ENCODE measurements around the gene TM9SF4.

TM9SF4 gene

GRCh38 chr20:32135983-32136515 is 26.5 kb downstream of the TM9SF4 start:
- Histone ChIP-seq H3K36me3 (ENCODE audit: control insufficient read depth, insufficient read depth, low read length) (no peaks in the 10 kb centered on the region), H3K9ac (ENCODE audit: low read length) (no peak overlapping the region), H3K4me1 (ENCODE audit: control insufficient read depth, insufficient read depth, low read length) (no peaks in the 10 kb centered on the region), H3K27me3 (ENCODE audit: control insufficient read depth, insufficient read depth, low read length) (no peaks in the 10 kb centered on the region), H3K4me3 (ENCODE audit: low read length) (no peak overlapping the region), H3K9me3 (ENCODE audit: control insufficient read depth, low read length) (no peaks in the 10 kb centered on the region)

- no peaks in the 10 kb centered on the region for H3K9me3 ChIP-seq (ENCODE audit: control insufficient read depth, low read length)
- peaks cover 14% of the 10 kb centered on the region for H3K36me3 ChIP-seq (ENCODE audit: control insufficient read depth, insufficient read depth, low read length)
- H3K9ac ChIP-seq (ENCODE audit: low read length), result no peak overlapping the region
- H3K27me3 ChIP-seq (ENCODE audit: control insufficient read depth, insufficient read depth, low read length), result no peaks in the 10 kb centered on the region
- no peaks in the 10 kb centered on the region for H3K4me1 ChIP-seq (ENCODE audit: control insufficient read depth, insufficient read depth, low read length)
- H3K4me3 ChIP-seq (ENCODE audit: low read length), result no peak overlapping the region
Observed at GRCh38 chr20:32138921-32139320, 29.4 kb downstream of the TM9SF4 start.

- H3K36me3 ChIP-seq (ENCODE audit: control insufficient read depth, insufficient read depth, low read length), result peaks cover 16% of the 10 kb centered on the region
- H3K4me1 ChIP-seq (ENCODE audit: control insufficient read depth, insufficient read depth, low read length), result no peaks in the 10 kb centered on the region
- no peaks in the 10 kb centered on the region for H3K9me3 ChIP-seq (ENCODE audit: control insufficient read depth, low read length)
- no peak overlapping the region for H3K9ac ChIP-seq (ENCODE audit: low read length)
- H3K27me3 ChIP-seq (ENCODE audit: control insufficient read depth, insufficient read depth, low read length), result no peaks in the 10 kb centered on the region
- no peak overlapping the region for H3K4me3 ChIP-seq (ENCODE audit: low read length)
Observed at GRCh38 chr20:32139947-32140346, 30.4 kb downstream of the TM9SF4 start.

- H3K27me3 ChIP-seq (ENCODE audit: control insufficient read depth, insufficient read depth, low read length), result no peaks in the 10 kb centered on the region
- H3K36me3 ChIP-seq (ENCODE audit: control insufficient read depth, insufficient read depth, low read length), result peaks cover 22% of the 10 kb centered on the region
- no peaks in the 10 kb centered on the region for H3K9me3 ChIP-seq (ENCODE audit: control insufficient read depth, low read length)
Observed at GRCh38 chr20:32140603-32141002, 31.1 kb downstream of the TM9SF4 start.

GRCh38 chr20:32141465-32141980 is 32.0 kb downstream of the TM9SF4 start:
- peaks cover 25% of the 10 kb centered on the region for H3K36me3 ChIP-seq (ENCODE audit: control insufficient read depth, insufficient read depth, low read length)
- no peak overlapping the region for H3K4me3 ChIP-seq (ENCODE audit: low read length)
- no peaks in the 10 kb centered on the region for H3K27me3 ChIP-seq (ENCODE audit: control insufficient read depth, insufficient read depth, low read length)
- no peaks in the 10 kb centered on the region for H3K4me1 ChIP-seq (ENCODE audit: control insufficient read depth, insufficient read depth, low read length)
- no peak overlapping the region for H3K9ac ChIP-seq (ENCODE audit: low read length)
- no peaks in the 10 kb centered on the region for H3K9me3 ChIP-seq (ENCODE audit: control insufficient read depth, low read length)

More at GRCh38 chr20:32140603-32141002, 31.1 kb downstream of the TM9SF4 start:
- no peak overlapping the region for H3K9ac ChIP-seq (ENCODE audit: low read length)
- H3K4me3 ChIP-seq (ENCODE audit: low read length), result no peak overlapping the region
- H3K4me1 ChIP-seq (ENCODE audit: control insufficient read depth, insufficient read depth, low read length), result no peaks in the 10 kb centered on the region

- Histone ChIP-seq H3K4me1 (ENCODE audit: control insufficient read depth, insufficient read depth, low read length) (no peaks in the 10 kb centered on the region), H3K36me3 (ENCODE audit: control insufficient read depth, insufficient read depth, low read length) (peaks cover 25% of the 10 kb centered on the region)
Observed at GRCh38 chr20:32142088-32142487, 32.6 kb downstream of the TM9SF4 start.

GRCh38 chr20:32142991-32143390 is 33.5 kb downstream of the TM9SF4 start:
- no peak overlapping the region for H3K9ac ChIP-seq (ENCODE audit: low read length)
- no peaks in the 10 kb centered on the region for H3K4me1 ChIP-seq (ENCODE audit: control insufficient read depth, insufficient read depth, low read length)
- peaks cover 25% of the 10 kb centered on the region for H3K36me3 ChIP-seq (ENCODE audit: control insufficient read depth, insufficient read depth, low read length)
- no peaks in the 10 kb centered on the region for H3K27me3 ChIP-seq (ENCODE audit: control insufficient read depth, insufficient read depth, low read length)
- H3K4me3 ChIP-seq (ENCODE audit: low read length), result no peak overlapping the region
- no peaks in the 10 kb centered on the region for H3K9me3 ChIP-seq (ENCODE audit: control insufficient read depth, low read length)

More at GRCh38 chr20:32142088-32142487, 32.6 kb downstream of the TM9SF4 start:
- no peaks in the 10 kb centered on the region for H3K9me3 ChIP-seq (ENCODE audit: control insufficient read depth, low read length)
- no peaks in the 10 kb centered on the region for H3K27me3 ChIP-seq (ENCODE audit: control insufficient read depth, insufficient read depth, low read length)
- H3K4me3 ChIP-seq (ENCODE audit: low read length), result no peak overlapping the region
- H3K9ac ChIP-seq (ENCODE audit: low read length), result no peak overlapping the region

GRCh38 chr20:32144898-32145662 is 35.6 kb downstream of the TM9SF4 start:
- H3K9ac ChIP-seq (ENCODE audit: low read length), result no peak overlapping the region
- H3K36me3 ChIP-seq (ENCODE audit: control insufficient read depth, insufficient read depth, low read length), result peaks cover 32% of the 10 kb centered on the region
- no peaks in the 10 kb centered on the region for H3K4me1 ChIP-seq (ENCODE audit: control insufficient read depth, insufficient read depth, low read length)
- no peak overlapping the region for H3K4me3 ChIP-seq (ENCODE audit: low read length)
- no peaks in the 10 kb centered on the region for H3K27me3 ChIP-seq (ENCODE audit: control insufficient read depth, insufficient read depth, low read length)
- no peaks in the 10 kb centered on the region for H3K9me3 ChIP-seq (ENCODE audit: control insufficient read depth, low read length)

GRCh38 chr20:32149566-32150170 is 40.2 kb downstream of the TM9SF4 start:
- H3K27me3 ChIP-seq (ENCODE audit: control insufficient read depth, insufficient read depth, low read length), result no peaks in the 10 kb centered on the region
- peaks cover 7% of the 10 kb centered on the region for H3K4me1 ChIP-seq (ENCODE audit: control insufficient read depth, insufficient read depth, low read length)
- no peak overlapping the region for H3K4me3 ChIP-seq (ENCODE audit: low read length)
- no peaks in the 10 kb centered on the region for H3K9me3 ChIP-seq (ENCODE audit: control insufficient read depth, low read length)
- peaks cover 22% of the 10 kb centered on the region for H3K36me3 ChIP-seq (ENCODE audit: control insufficient read depth, insufficient read depth, low read length)
- H3K9ac ChIP-seq (ENCODE audit: low read length), result no peak overlapping the region

- Histone ChIP-seq H3K27me3 (ENCODE audit: control insufficient read depth, insufficient read depth, low read length) (no peaks in the 10 kb centered on the region), H3K36me3 (ENCODE audit: control insufficient read depth, insufficient read depth, low read length) (peaks cover 15% of the 10 kb centered on the region), H3K4me3 (ENCODE audit: low read length) (no peak overlapping the region), H3K4me1 (ENCODE audit: control insufficient read depth, insufficient read depth, low read length) (peaks cover 14% of the 10 kb centered on the region), H3K9me3 (ENCODE audit: control insufficient read depth, low read length) (no peaks in the 10 kb centered on the region), H3K9ac (ENCODE audit: low read length) (no peak overlapping the region)
Observed at GRCh38 chr20:32150291-32150848, 40.9 kb downstream of the TM9SF4 start.

- Histone ChIP-seq H3K9me3 (ENCODE audit: control insufficient read depth, low read length) (no peaks in the 10 kb centered on the region), H3K4me1 (ENCODE audit: control insufficient read depth, insufficient read depth, low read length) (peaks cover 16% of the 10 kb centered on the region), H3K4me3 (ENCODE audit: low read length) (no peak overlapping the region), H3K9ac (ENCODE audit: low read length) (no peak overlapping the region), H3K36me3 (ENCODE audit: control insufficient read depth, insufficient read depth, low read length) (peaks cover 10% of the 10 kb centered on the region), H3K27me3 (ENCODE audit: control insufficient read depth, insufficient read depth, low read length) (no peaks in the 10 kb centered on the region)
Observed at GRCh38 chr20:32152421-32153155, 43.1 kb downstream of the TM9SF4 start.

All from mucosa of stomach (tissue), 1 donor.